Measurements from ENCODE around the gene OPN5. TPM values are rescaled to one million over a fixed set of nuclear protein-coding genes. Genes with fewer than 3 reads are reported as not detected.

OPN5 gene
- total RNA-seq, 2 donors from 2014 or later = not detected

DNA sequence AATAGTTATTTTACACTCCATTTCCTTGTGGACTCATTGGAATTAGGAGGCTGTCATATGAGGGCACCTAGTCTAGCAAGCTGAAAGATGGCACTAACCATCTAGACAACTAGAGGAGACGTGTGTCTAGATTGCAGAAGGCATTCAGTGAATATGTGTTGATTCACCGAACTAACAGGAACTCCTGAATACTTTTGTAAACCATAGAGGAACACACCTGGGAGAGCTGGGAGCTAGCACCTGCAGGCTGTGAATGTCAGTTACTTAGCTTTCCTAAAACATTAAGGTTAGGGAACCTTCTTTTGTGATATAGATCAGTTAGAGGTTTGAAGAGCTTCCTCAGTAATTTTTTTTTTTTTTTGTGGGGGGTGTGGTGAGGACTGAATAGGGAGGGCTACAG is 7.7 kb downstream of the OPN5 start:
- no peaks in the 10 kb centered on the region for H3K36me3 Mint-ChIP-seq (ENCODE audit: low read depth)
- H3K4me3 Mint-ChIP-seq = no peak overlapping the region
- peaks cover 32% of the 10 kb centered on the region for H3K4me1 Mint-ChIP-seq
- Histone ChIP-seq H3K4me1 (ENCODE audit: control insufficient read depth, insufficient read depth, low read length) (peaks cover 6% of the 10 kb centered on the region), H3K27ac (ENCODE audit: low read depth, low read length) (no peak overlapping the region), H3K36me3 (ENCODE audit: control insufficient read depth, insufficient read depth, low read length) (no peaks in the 10 kb centered on the region), H3K9ac (ENCODE audit: extremely low read depth, low read length, poor library complexity, severe bottlenecking) (no peak overlapping the region), H3K9me3 (ENCODE audit: control insufficient read depth, low read length) (no peaks in the 10 kb centered on the region), H3K4me3 (ENCODE audit: low read length) (no peak overlapping the region), H3K27me3 (ENCODE audit: control insufficient read depth, insufficient read depth, low read length, poor library complexity, severe bottlenecking) (peaks cover 29% of the 10 kb centered on the region)
- 55 to 77% methylated on average over 2 of the region's 2 CpGs for WGBS, 2 experiments (ENCODE audit: insufficient coverage in 1 of 2, insufficient read length in 1 of 2)
- no peak overlapping the region for H3K27ac Mint-ChIP-seq
- peak; percentile 53 for DNase-seq
- no peak for TF ChIP-seq CTCF (conservative IDR thresholded peaks at IDR 0.05)
- no peaks in the 10 kb centered on the region for H3K9me3 Mint-ChIP-seq
- peaks cover 77% of the 10 kb centered on the region for H3K27me3 Mint-ChIP-seq (ENCODE audit: insufficient read depth)

- H3K36me3 ChIP-seq (ENCODE audit: control insufficient read depth, insufficient read depth, low read length) = no peaks in the 10 kb centered on the region
- no peak overlapping the region for H3K4me3 ChIP-seq (ENCODE audit: low read length)
- no peak overlapping the region for H3K9ac ChIP-seq (ENCODE audit: extremely low read depth, low read length, poor library complexity, severe bottlenecking)
- H3K27me3 ChIP-seq (ENCODE audit: control insufficient read depth, insufficient read depth, low read length, poor library complexity, severe bottlenecking) = peaks cover 22% of the 10 kb centered on the region
- H3K4me1 Mint-ChIP-seq = peaks cover 35% of the 10 kb centered on the region
- 90 to 100% methylated on average over 2 to 4 of the region's 4 CpGs for WGBS, 2 experiments (ENCODE audit: insufficient coverage in 1 of 2, insufficient read length in 1 of 2)
- no peak overlapping the region for H3K27ac ChIP-seq (ENCODE audit: low read depth, low read length)
- no peaks in the 10 kb centered on the region for H3K9me3 ChIP-seq (ENCODE audit: control insufficient read depth, low read length)
- H3K4me1 ChIP-seq (ENCODE audit: control insufficient read depth, insufficient read depth, low read length) = peaks cover 6% of the 10 kb centered on the region
- H3K9me3 Mint-ChIP-seq = no peaks in the 10 kb centered on the region
- no peak for TF ChIP-seq CTCF (conservative IDR thresholded peaks at IDR 0.05)
- H3K27ac Mint-ChIP-seq = no peak overlapping the region
- DNase-seq = no peak
- H3K27me3 Mint-ChIP-seq (ENCODE audit: insufficient read depth) = peaks cover 59% of the 10 kb centered on the region
- H3K36me3 Mint-ChIP-seq (ENCODE audit: low read depth) = no peaks in the 10 kb centered on the region
- no peak overlapping the region for H3K4me3 Mint-ChIP-seq
Measured at GRCh38 chr6:47792216-47792733, 10.4 kb downstream of the OPN5 start.

DNA sequence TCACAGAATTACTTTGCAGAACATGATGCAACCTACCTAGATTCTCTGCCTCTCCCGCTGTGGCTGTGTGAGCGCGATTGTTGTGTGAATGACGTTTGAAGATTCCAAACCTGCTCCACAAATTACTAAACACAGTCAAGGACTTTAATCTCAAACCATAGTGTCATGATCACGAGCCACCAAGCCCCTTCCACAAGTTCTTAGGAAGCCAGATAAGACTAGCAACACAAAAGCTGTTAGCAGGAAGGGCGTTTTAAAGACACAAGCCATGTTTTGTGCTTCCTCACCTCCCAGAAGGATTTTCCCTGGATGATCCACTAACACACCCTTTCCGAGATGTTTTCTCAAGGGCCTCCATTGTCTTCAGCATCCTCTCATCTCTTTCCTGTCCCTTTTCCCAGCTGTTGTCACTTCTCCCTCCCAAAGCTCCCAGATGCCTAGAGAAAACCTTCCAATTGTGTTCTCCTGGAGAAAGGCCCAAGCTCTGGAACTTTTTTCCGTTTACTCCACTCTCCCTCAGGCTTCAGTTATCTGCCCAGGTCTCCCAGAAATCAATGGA is 12.8 kb downstream of the OPN5 start:
- Mint-ChIP-seq H3K4me3 (no peak overlapping the region), H3K4me1 (peaks cover 17% of the 10 kb centered on the region), H3K27ac (no peak overlapping the region), H3K27me3 (ENCODE audit: insufficient read depth) (peaks cover 38% of the 10 kb centered on the region), H3K9me3 (no peaks in the 10 kb centered on the region), H3K36me3 (ENCODE audit: low read depth) (no peaks in the 10 kb centered on the region)
- peaks cover under 1% of the 10 kb centered on the region for H3K4me1 ChIP-seq (ENCODE audit: control insufficient read depth, insufficient read depth, low read length)
- no peaks in the 10 kb centered on the region for H3K36me3 ChIP-seq (ENCODE audit: control insufficient read depth, insufficient read depth, low read length)
- H3K9ac ChIP-seq (ENCODE audit: extremely low read depth, low read length, poor library complexity, severe bottlenecking) = no peak overlapping the region
- 89 to 93% methylated on average over 3 to 8 of the region's 8 CpGs for WGBS, 2 experiments (ENCODE audit: insufficient coverage in 1 of 2, insufficient read length in 1 of 2)
- TF ChIP-seq CTCF (conservative IDR thresholded peaks at IDR 0.05) = no peak
- DNase-seq = no peak
- peaks cover 20% of the 10 kb centered on the region for H3K27me3 ChIP-seq (ENCODE audit: control insufficient read depth, insufficient read depth, low read length, poor library complexity, severe bottlenecking)
- no peaks in the 10 kb centered on the region for H3K9me3 ChIP-seq (ENCODE audit: control insufficient read depth, low read length)
- no peak overlapping the region for H3K27ac ChIP-seq (ENCODE audit: low read depth, low read length)
- no peak overlapping the region for H3K4me3 ChIP-seq (ENCODE audit: low read length)
